GM23248 (cell line): ENCODE data around the gene TULP3.

ENCODE experiments used
- EZH2 ChIP-seq: fragments of 200-600 bp; sonication (generic); IDR thresholded peaks from 2 replicates; pipeline ENCODE4 v1.6.1; 2018; ENCODE audit warnings: antibody characterized with exemption, mild to moderate bottlenecking; ENCODE audit not compliant: insufficient read depth, poor library complexity, severe bottlenecking
- EZH2phosphoT487 ChIP-seq: fragments of 200-600 bp; sonication (generic); IDR thresholded peaks from 2 replicates; pipeline ENCODE4 v1.6.1; 2018; ENCODE audit warnings: antibody characterized with exemption, moderate library complexity, mild to moderate bottlenecking, low read depth; ENCODE audit not compliant: insufficient read depth

DNA sequence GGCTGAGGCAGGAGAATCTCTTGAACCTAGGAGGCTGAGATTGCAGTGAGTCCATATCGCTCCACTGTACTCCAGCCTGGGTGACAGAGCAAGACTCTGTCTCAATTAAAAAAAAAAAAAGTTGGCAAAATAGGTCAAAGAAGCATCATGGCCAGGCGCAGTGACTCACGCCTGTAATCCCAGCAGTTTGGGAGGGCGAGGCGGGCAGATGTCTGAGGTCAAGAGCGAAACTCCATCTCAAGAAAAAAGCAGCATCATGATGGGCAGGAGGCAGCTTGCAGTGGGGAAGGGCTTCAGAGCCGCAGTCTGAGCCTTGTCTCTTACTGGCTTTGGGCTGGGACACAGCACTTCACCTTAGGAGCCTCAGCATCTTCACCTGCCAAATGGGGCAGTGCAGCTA, 89.9 kb downstream of the TULP3 start:
- TF ChIP-seq EZH2 (no peak), EZH2phosphoT487 (no peak)
